Lower lobe of right lung (tissue), 2 donors: ENCODE measurements around the gene MGAM2. TPM values are rescaled to one million over a fixed set of nuclear protein-coding genes. Genes with fewer than 3 reads are reported as not detected.

Experiments used
- ATAC-seq, 2 donors: fragments of 200-7000 bp; cut with Tn5 transposase; one replicate each; pipeline ENCODE4 v1.9.1; 2020 to 2022; ENCODE audit warnings: mild to moderate bottlenecking in 2 of 2, moderate library complexity in 2 of 2
- DNase-seq: peaks from one replicate; pipeline ENCODE4 v3.0.0-alpha.2; 2020
- H3K27ac ChIP-seq: fragments of 200-600 bp; one replicate; pipeline ENCODE4 v1.8.0; 2022
- H3K27me3 ChIP-seq: fragments of 200-600 bp; one replicate; pipeline ENCODE4 v1.8.0; 2022; ENCODE audit warnings: low read depth
- H3K36me3 ChIP-seq: fragments of 200-600 bp; one replicate; pipeline ENCODE4 v1.8.0; 2022; ENCODE audit warnings: mild to moderate bottlenecking
- H3K4me1 ChIP-seq: fragments of 200-600 bp; one replicate; pipeline ENCODE4 v1.8.0; 2022
- H3K4me3 ChIP-seq: fragments of 200-600 bp; one replicate; pipeline ENCODE4 v1.8.0; 2022; ENCODE audit warnings: mild to moderate bottlenecking
- H3K9me3 ChIP-seq: fragments of 200-600 bp; one replicate; pipeline ENCODE4 v1.8.0; 2022
- CTCF ChIP-seq: fragments of 200-600 bp; IDR thresholded peaks from one replicate; pipeline ENCODE4 v1.8.0; 2022; ENCODE audit warnings: antibody characterized with exemption, mild to moderate bottlenecking
- intact Hi-C: fragments of 100-400 bp; cut with DNase I; formaldehyde crosslinking; loops from one replicate; pipeline ENCODE4 v1.11.0; 2022
- total RNA-seq: library from RNA; stranded (reverse); fragmentation: NEBNext Ultra II Directional; extraction: Animal tissue kit (Norgen Biotek cat#: 25700); gene quantifications from one replicate; pipeline ENCODE4 v1.2.1, GENCODE V29; 2021
- donor health status: DM: no; HTN: yes; CAD: no; lungs with severe emphysema.

Gene MGAM2
- total RNA-seq, 1 donor from 2014 or later = 1.4 TPM

GRCh38 chr7:142175594-142175993, 64.1 kb downstream of the MGAM2 start:
- Histone ChIP-seq H3K4me3 (no peak overlapping the region), H3K4me1 (no peaks in the 10 kb centered on the region), H3K9me3 (no peaks in the 10 kb centered on the region), H3K27me3 (no peaks in the 10 kb centered on the region), H3K27ac (no peak overlapping the region), H3K36me3 (no peaks in the 10 kb centered on the region)
- DNase-seq (no peak), ATAC-seq (no peak)
- no peak for TF ChIP-seq CTCF
- intact Hi-C loops = no loop called here

GRCh38 chr7:142176901-142177300, 65.4 kb downstream of the MGAM2 start:
- Histone ChIP-seq H3K4me1 (no peaks in the 10 kb centered on the region), H3K4me3 (no peak overlapping the region), H3K36me3 (no peaks in the 10 kb centered on the region), H3K27me3 (no peaks in the 10 kb centered on the region), H3K27ac (no peak overlapping the region), H3K9me3 (no peaks in the 10 kb centered on the region)
- TF ChIP-seq CTCF = no peak
- ATAC-seq = no peak
- no peak for DNase-seq
- intact Hi-C loops = no loop called here

- H3K4me3 ChIP-seq = no peak overlapping the region
- H3K9me3 ChIP-seq = no peaks in the 10 kb centered on the region
- no peak overlapping the region for H3K27ac ChIP-seq
- no peaks in the 10 kb centered on the region for H3K27me3 ChIP-seq
- H3K4me1 ChIP-seq = no peaks in the 10 kb centered on the region
- ATAC-seq (no peak), DNase-seq (no peak)
- intact Hi-C loops = no loop called here
- TF ChIP-seq CTCF = no peak
- no peaks in the 10 kb centered on the region for H3K36me3 ChIP-seq
Measured at GRCh38 chr7:142177869-142178268, 66.4 kb downstream of the MGAM2 start.

- H3K27ac ChIP-seq = no peak overlapping the region
- no peak overlapping the region for H3K4me3 ChIP-seq
- no peaks in the 10 kb centered on the region for H3K27me3 ChIP-seq
- ATAC-seq (no peak), DNase-seq (no peak)
- TF ChIP-seq CTCF = no peak
- H3K36me3 ChIP-seq = no peaks in the 10 kb centered on the region
- intact Hi-C loops = no loop called here
- H3K4me1 ChIP-seq = peaks cover under 1% of the 10 kb centered on the region
- no peaks in the 10 kb centered on the region for H3K9me3 ChIP-seq
Measured at GRCh38 chr7:142180426-142180825, 68.9 kb downstream of the MGAM2 start.

- no peak for TF ChIP-seq CTCF
- no peak for DNase-seq
- Histone ChIP-seq H3K27ac (no peak overlapping the region), H3K27me3 (no peaks in the 10 kb centered on the region), H3K9me3 (no peaks in the 10 kb centered on the region), H3K4me1 (peaks cover 4% of the 10 kb centered on the region), H3K36me3 (no peaks in the 10 kb centered on the region), H3K4me3 (no peak overlapping the region)
- intact Hi-C loops = no loop called here
- no peak for ATAC-seq
Measured at GRCh38 chr7:142181211-142181610, 69.7 kb downstream of the MGAM2 start.

GRCh38 chr7:142181966-142182365, 70.4 kb downstream of the MGAM2 start:
- TF ChIP-seq CTCF = no peak
- intact Hi-C loops = no loop called here
- H3K36me3 ChIP-seq = no peaks in the 10 kb centered on the region
- H3K27ac ChIP-seq = no peak overlapping the region
- no peak overlapping the region for H3K4me3 ChIP-seq
- no peaks in the 10 kb centered on the region for H3K27me3 ChIP-seq
- H3K4me1 ChIP-seq = peaks cover 4% of the 10 kb centered on the region
- DNase-seq (no peak), ATAC-seq (peak in 1 of 2 donors; percentile 15)
- no peaks in the 10 kb centered on the region for H3K9me3 ChIP-seq
